ENCODE data around the gene HMX3.

HMX3 gene

GRCh38 chr10:123135415-123136141 is at the start of gene HMX3:
TSS of gene HMX3 (plus strand) at chr10:123135970. CDS start at chr10:123136051, 81 bp downstream.
- peak; percentile 37 for DNase-seq

GRCh38 chr10:123086281-123086680 is 49.5 kb upstream of the HMX3 start:
- no peak for DNase-seq

GRCh38 chr10:123087348-123087747 is 48.4 kb upstream of the HMX3 start:
- no peak for DNase-seq

- DNase-seq: no peak
Measured at GRCh38 chr10:123087786-123088185, 48.0 kb upstream of the HMX3 start.

GRCh38 chr10:123092635-123093414 is 42.9 kb upstream of the HMX3 start:
- DNase-seq: no peak

GRCh38 chr10:123093489-123093888 is 42.3 kb upstream of the HMX3 start:
- DNase-seq: no peak

- no peak for DNase-seq
Measured at GRCh38 chr10:123096452-123096851, 39.3 kb upstream of the HMX3 start.

GRCh38 chr10:123097039-123097438 is 38.7 kb upstream of the HMX3 start:
- no peak for DNase-seq

GRCh38 chr10:123100030-123100762 is 35.6 kb upstream of the HMX3 start:
- DNase-seq: no peak

GRCh38 chr10:123101872-123102271 is 33.9 kb upstream of the HMX3 start:
- no peak for DNase-seq

GRCh38 chr10:123102673-123103072 is 33.1 kb upstream of the HMX3 start:
- DNase-seq: no peak

- no peak for DNase-seq
Measured at GRCh38 chr10:123103944-123104343, 31.8 kb upstream of the HMX3 start.

GRCh38 chr10:123109466-123109865 is 26.3 kb upstream of the HMX3 start:
- DNase-seq: no peak

GRCh38 chr10:123117644-123118417 is 17.9 kb upstream of the HMX3 start:
- DNase-seq: no peak

- DNase-seq: no peak
Measured at GRCh38 chr10:123119081-123119480, 16.7 kb upstream of the HMX3 start.

GRCh38 chr10:123126246-123126645 is 9.5 kb upstream of the HMX3 start:
- DNase-seq: no peak

GRCh38 chr10:123129618-123130271 is 6.0 kb upstream of the HMX3 start:
- DNase-seq: no peak

GRCh38 chr10:123132576-123133477 is 2.9 kb upstream of the HMX3 start:
- DNase-seq: peak; percentile 73

- no peak for DNase-seq
Measured at GRCh38 chr10:123133541-123134342, 2.0 kb upstream of the HMX3 start.

GRCh38 chr10:123134343-123134914 is 1.3 kb upstream of the HMX3 start:
- DNase-seq: no peak

Measured in COR-L47 (cell line).